NCI-H2227 (cell line): Measurements from ENCODE around the gene BMP8A.
"Not testable (repeated sequence)": the region's sequence is repeated elsewhere in the genome, so short reads cannot be mapped to it uniquely, and the experiment has no call there.

ENCODE experiments used
- DNase-seq: peaks from one replicate; lab custom pipeline; 2025; ENCODE audit not compliant: unreplicated experiment; lab: John Stamatoyannopoulos, UW

The BMP8A gene

DNA sequence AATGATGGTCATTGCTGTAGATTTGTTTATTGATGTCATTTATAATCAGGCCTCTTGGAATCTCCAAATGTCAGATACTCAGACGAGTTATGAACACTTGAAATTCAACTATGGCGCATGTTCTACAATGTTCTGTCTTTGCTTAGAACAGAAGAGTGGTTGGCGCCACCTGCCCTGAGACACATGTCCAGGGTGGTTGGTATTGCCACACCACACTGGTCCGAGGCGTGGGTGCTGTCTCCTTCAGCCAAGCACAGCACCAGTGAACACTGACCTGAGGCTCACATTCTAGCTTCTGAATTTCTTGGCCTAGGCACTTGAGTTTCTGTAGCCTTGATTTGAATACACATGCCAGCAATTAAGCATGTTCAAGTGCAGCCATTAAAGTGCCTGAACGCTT lies 10.1 kb upstream of the BMP8A start:
- no peak for DNase-seq

DNA sequence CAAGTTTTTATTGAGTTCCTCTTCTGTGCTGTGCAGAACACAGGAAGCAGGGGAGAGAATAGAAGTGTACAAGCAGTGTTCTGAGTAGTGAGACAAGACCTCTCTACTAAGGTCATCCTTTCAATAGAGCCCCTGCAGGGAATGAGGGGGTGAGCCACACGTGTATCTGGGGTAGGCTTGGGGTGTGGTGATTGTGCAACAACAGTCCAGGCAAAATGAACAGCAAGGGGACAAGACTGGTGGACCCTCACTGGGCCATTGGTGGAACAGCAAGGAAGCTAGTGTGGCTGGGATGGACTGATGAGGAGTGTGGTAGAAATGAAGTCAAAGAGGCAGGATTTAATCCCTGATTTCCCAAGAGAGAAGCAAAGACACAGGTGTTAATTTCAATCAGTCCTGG lies 8.2 kb upstream of the BMP8A start:
- no peak for DNase-seq

DNA sequence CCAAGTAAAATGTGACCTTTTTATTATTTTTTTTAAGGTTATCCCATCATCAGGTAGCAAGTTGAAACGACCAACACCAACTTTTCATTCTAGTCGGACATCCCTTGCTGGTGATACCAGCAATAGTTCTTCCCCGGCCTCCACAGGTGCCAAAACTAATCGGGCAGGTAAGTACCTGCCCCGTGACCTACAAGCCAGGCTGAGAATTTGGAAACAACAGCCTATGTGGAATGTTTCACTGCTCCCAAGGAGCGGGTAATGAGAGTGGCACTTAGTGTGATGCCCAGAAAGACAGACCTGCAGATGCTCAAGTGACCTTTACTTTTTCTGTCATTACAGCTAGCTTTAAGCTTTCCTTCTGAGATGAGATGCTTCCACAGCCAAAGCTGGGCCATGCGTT lies 6.9 kb upstream of the BMP8A start:
- no peak for DNase-seq

DNA sequence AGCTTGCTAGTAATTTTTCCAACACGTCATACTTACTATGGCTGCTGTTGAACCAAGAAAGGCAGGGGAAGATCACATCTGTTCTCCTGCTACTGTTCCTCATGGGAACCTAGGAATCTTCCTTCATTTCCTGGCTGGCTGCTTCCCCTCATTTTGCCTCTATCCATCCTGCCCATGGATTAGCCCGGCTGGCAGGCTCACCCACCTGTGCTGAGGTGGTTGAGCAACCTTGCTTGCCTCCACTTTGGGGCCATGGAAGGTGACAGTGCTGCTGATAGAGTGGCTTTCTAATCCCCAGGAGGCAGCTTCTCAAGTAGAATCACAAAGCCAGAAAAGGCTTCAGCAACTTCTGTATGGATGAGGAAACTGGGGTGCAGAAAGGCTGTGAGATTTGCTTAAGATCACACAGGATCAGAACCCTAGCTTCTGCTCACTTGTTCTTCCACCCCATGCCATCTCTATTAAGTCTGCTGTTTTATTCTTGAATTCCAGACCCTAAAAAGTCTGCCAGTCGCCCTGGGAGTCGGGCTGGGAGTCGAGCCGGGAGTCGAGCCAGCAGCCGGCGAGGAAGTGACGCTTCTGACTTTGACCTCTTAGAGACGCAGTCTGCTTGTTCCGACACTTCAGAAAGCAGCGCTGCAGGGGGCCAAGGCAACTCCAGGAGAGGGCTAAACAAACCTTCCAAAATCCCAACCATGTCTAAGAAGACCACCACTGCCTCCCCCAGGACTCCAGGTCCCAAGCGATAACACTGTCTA lies 6.2 kb upstream of the BMP8A start:
- no peak for DNase-seq

DNA sequence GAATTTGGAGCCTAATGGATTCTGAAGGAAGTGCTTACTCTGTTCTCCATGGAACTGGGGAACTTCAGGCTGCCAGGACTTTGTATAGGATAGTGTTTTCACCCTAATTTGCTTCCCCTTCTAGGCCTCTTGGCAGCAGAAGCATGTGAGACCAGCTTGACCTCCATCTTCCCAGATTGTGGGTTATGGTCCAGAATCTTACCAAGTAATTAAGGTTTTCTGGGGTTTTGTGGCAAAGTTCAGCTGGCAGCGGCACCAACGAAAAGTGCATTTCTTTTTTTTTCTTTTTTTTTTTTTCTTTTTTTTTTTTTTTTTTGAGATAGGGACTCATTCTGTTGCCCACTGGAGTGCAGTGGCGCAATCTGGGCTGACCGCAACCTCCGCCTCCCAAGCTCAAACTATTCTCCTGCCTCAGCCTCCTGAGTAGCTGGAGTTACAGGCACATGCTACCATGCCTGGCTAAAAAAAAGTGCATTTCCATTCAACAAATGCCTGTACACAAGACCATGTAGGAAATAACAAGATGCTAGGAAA lies 3.4 kb upstream of the BMP8A start:
- no peak for DNase-seq

DNA sequence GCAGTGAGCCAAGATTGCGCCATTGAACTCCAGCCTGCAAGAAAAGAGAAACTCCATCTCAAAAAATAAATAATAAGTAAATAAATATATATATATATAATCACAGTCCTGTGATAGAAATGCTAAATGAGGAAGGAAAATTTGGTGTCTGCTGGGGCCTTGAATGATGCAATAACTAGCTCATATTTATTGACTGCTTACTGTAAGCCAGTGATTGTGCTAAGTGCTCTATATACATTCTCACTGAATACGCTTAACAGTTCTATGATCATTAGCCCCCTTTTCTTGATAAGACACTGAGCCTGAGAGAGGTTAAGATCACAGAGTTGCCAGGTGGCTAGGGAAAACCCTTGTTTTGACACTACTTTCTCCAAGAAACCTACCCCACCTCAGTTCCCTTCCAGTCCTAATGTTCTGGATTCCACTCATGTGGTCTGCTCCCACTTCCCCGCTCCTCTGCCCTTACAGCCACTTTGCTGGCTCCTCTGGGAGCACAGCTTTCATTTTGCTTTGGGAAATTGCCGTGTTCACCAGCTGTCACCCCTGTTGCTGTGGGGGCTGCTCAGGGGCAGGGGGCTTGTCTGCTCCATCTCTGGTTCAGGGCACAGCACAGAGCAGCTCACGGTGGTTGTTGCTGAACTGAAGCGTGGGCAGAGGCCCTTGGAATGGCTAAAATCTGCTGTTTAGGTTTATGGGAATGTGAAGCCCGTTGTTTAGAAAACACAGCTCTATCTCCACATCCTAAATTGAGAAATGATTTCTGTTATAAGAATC lies 2.5 kb upstream of the BMP8A start:
- DNase-seq: no peak

DNA sequence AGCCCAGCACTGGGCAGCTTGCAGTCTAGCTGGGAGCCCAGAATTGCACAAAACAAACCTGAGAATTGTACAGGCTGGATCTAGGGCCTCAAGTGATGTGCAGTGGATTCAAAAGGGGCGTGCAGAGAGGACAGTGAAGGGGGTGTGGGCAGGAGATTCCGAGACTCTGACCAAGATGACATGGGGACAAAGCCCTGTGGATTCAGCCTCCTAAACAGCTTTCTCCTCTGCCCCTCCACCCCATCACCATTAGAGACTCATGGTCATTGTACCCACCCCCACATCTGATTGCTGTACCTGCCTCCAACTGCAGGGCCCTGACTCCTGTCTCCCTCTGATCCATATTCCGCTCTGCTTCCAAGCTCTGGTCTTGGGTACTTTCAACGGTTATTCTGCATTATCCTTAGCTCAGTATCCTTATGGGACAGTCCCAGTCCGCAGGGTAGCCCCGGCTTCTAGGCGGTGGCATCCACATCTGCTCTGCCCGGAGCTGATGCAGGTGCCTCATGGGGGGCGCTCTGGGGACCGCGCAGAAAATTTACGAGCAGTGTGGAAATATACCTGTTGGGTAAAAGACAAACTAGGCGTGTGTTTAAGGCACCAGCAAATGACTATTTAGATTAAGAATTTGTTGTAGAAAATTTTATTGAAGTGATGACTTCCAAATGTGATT lies 1.7 kb upstream of the BMP8A start:
- DNase-seq: no peak

DNA sequence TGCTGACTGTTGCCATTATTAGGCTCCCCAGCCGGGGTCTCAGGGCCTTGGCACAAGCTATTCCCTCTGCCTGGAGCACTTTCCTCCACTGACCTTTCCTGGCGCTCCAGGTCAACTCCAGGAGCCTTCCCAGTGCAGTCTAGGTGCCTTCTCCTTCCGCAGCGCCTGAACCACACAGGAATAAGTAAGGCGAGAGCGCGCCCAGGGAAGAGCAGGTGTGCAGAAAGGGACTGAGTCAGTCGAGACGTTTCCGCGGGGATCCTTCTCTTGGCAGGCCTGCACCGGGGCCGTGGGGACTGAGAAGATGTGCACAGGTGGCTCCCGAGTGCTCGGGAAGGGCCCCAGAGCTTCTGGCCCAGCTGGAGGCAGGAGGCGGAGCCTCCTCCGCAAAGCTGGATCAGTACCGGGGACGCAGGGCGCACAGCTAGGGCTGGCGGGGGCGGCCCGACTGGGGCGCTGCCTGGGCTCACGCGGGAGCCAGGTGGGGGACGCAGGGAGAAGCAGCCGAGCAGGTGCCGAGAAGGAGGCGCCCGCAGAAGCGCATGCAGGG lies 765 bp upstream of the BMP8A start:
- no peak for DNase-seq

DNA sequence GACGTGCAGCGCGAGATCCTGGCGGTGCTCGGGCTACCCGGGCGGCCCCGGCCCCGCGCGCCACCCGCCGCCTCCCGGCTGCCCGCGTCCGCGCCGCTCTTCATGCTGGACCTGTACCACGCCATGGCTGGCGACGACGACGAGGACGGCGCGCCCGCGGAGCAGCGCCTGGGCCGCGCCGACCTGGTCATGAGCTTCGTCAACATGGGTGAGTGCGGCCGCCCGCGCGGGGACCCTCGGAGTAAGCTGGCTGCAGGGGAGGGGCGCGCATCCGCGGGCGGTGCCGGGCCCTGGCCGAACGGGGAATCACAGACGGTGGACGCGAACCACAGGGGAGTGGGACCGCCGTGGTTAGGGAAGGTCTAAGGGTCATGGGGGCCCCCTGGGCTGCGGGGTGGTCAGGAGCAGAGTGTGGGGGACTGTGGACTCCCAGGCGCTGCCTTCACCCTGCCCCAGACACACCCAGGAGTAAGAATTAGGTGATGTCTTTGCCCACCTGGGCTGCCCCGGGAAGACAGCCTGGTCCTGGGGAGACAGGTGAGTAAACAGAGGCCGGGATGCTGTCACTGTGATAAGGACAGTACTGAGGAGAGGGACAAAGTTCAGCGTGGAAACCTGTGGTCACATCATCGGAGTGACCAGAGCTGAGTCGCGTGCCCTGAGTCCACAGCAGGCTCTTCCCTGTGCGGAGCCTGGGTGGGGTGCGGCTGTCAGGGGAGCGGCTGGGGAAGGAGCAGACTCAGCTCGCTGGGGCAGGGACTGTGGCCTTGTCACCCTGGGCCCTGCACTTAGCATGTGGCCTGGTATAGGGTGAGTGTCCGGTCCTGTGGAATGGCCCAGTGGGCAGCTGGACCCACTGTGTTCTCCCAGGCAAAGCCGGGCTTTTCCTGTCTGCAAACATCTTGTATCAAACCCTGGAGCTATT lies 944 bp downstream of the BMP8A start:
- DNase-seq: peak; percentile 12

DNA sequence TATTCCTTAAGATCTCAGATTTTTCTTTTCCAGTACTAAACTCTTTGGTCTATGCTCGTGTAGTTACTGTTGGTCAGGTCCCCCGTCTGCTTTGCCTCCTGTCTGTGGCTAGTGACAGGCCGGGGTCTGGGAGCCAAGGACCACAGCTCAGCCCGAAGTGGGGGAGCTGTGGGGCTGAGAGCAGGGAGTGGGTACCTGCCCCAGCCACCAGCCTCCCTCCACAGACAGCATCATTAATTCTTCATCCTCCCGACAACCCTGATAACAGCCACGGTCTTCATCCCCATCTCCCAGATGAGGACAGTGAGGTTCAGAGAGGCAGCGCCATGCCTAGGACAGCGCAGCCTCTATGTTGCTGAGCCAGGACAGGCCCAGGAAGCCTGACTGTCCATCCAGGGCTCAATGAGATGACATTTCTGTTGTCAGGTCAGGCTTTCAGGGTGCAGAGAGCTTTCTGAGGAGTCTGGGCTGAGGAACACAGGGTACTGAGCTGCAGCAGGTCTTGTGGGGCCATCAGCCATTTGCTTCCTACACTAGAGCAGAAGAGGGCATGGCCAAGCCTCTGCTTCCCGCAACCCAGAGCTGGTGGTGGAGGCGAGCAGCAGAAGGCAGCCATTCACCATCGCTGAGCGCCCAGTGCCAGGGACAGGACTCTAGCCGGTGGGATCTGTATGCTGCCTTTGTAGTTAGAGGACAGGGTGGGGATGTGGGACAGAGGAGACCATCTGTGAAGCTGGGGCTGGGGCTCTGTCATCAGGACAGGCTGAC lies 1.8 kb downstream of the BMP8A start:
- DNase-seq: not testable (repeated sequence)

DNA sequence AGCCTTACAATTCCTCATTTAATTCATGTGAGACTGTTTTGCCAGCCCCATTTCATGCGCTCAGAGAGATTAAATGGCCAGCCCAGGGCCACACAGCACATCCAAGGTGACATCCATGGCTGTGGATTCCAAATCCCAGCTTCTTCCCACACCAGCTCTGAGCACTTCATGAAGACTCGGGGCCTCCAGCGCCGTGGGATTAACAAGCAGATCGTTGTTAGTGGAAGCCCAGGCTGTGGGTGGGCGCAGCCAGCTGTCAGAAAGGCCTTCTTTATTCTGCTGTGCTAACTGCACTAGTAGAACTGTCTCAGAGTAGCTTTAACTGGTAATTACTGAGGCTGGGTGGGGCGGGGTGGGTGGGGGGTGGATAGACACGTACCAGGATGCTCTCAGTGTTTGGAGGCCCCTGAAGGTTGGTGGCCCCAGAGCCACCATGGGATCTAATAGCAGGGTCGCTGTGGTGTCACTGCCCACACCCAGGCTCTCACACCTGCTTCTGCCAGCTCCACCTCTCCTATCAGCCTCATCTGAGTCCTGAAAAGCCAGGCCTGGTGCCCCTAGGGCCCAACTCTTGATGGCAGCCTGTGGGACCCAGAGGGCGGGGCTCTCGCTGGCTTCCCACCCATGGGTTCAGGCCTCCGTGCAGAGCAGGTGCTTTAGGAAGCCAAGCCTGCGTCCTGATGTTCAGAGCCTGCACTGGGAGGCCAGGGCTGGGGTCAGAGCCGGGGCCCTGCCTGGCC lies 3.4 kb downstream of the BMP8A start:
- DNase-seq: no peak

DNA sequence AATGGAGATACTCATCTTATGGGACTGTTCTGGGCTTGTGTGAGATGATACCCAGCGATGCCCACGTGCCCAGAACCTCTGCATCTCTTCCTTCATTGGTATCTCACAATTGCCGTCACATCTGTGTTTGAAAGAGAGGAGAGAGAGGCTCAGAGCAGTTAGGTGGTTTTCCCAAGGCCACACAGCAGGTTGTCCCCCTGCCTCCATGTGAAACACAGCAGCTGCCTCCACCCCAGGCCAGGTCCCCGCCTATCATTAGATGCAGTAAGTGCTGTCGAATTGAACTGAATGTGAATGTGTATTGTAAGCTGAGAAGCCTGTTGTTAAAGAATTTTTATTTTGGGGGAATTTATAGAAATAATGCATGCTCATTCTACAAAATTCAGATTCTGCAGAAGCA lies 5.1 kb downstream of the BMP8A start:
- DNase-seq: not testable (repeated sequence)

DNA sequence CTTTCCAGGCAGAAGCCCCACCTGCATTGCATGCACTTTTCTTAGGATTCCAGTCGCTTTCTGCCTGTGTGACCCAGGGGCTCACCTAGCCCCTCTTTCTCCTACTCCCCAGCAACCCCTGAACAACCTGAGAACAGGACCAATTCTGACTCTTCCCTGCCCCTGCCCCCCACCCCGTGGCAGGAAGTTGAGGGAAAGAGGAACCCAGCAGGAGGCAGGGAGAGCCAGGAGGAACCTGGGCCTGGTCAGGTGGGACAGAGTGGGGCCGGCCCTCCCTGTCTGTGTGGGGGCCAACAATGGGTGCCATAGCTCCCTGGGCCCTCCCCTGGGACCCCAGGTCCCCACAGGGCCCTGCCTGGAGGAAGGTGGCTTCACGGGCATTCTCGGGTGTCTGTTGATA lies 6.1 kb downstream of the BMP8A start:
- DNase-seq: no peak

DNA sequence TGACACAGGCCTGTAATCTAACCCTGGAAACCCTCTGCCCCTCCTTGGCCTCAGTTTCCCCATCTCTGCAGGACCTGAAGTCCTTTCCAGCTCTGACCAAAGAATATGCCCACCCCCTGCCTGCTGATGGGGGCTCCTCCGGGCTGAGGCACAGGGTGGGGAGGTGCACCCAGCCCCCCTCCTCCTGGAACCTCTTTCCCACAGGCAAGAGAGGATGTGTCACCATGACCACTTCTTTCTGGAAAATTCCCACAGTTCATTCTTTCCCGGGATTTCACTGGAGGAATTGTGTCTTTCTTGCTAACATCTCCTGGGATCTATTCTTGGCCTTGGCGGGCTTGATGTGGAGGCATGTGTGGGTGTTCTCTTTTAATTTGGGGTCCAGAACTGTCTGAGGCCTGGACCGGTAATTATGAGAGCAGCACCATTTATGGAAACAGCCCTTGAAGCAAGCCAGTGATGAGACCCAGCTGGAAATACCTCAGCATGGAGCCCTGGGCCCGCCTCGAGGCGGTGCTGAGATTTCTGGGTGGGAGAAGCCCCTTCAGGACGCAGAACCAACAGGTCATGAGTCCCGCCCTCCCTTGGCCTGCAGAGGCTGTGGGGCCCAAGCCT lies 6.8 kb downstream of the BMP8A start:
- DNase-seq: not testable (repeated sequence)

DNA sequence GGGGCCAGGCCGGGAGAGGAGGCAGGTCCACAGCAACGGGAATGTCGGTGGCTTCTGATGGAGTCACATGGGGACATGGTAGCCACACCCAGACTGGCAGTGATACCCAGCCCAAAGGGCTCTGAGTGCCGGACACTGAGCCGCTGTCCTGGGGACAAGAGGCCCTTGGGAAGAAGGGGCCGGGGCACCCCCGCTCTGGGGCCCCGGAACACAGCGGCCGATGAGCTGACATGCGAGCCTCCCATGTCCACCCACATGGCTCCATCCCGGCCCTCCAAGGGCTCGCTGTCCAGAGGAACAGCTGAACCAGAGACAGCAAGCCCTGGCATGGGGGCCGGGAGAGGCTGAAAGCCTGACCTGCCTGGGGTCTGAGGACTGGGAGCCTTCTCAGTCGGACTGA lies 7.4 kb downstream of the BMP8A start:
- DNase-seq: not testable (repeated sequence)

DNA sequence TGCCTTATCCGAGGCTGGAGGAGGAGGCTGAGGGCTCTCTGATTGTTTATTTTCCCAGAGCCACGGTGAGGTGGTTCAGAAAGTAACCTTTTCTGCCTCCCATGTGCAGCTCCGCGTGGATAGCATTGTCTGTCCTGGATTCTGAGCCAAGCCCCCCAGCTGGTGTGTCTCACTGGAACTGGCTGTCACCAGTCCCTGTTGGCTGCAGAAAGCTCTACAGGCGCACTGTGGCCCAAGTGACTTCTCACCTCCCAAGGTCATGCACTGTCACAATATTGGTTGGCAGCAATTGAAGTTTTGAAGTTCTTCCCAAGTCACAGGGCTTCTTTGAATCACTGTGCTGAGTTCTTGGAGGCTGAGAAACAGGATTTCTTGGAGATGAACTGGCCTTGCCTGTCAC lies 8.2 kb downstream of the BMP8A start:
- DNase-seq: no peak

DNA sequence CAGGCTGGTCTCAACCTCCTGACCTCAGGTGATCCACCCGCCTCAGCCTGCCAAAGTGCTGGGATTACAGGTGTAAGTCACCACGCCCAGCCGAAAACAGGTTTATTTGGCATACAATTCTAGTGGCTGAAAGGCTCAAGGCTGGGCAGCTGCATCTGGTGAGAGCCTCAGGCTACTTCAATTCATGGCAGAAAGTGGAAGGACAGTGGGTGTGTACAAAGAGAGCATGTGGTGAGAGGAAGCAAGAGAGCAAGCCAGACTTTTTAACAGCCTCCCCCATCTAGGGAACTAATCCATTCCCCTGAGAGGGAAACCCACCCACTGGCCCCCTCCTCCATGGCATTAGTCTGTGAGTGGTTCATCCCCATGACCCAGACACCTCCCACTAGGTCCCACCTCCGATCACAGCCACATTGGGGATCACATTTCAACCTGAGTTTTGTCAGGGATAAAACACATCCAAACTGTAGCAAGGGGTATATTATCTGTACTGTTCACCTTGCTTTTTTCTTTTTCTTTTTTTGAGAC lies 9.5 kb downstream of the BMP8A start:
- no peak for DNase-seq

DNA sequence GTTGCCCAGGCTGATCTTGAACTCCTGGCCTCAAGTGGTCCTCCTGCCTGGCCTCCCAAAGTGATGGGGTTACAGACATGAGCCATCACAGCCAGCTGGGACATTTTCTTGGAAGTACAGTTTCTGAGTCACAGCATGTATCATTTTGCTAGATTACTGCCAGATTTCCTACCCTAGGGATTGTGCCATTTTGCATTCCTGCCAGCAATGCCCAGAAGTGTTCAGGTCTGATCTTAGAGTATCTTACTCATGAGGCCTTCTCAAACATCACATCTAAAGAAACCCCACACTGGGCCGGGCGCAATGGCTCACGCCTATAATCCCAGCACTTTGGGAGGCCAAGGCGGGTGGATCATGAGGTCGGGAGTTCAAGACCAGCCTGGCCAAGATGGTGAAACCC lies 10.2 kb downstream of the BMP8A start:
- DNase-seq: no peak
